Dedifferentiated amniotic fluid mesenchymal stem cell (primary cell): ENCODE results near the gene CBX4.

Experiments
- DNase-seq: peaks from one replicate; pipeline ENCODE4 v3.0.0-alpha.2; 2016; ENCODE audit errors: extremely low spot score

CBX4 gene

GRCh38 chr17:79839356-79840268 is at the start of gene CBX4:
CBX4 (minus strand) TSS chr17:79839440; CDS start chr17:79839251, 189 bp downstream.
- DNase-seq = peak; percentile 92

DNA sequence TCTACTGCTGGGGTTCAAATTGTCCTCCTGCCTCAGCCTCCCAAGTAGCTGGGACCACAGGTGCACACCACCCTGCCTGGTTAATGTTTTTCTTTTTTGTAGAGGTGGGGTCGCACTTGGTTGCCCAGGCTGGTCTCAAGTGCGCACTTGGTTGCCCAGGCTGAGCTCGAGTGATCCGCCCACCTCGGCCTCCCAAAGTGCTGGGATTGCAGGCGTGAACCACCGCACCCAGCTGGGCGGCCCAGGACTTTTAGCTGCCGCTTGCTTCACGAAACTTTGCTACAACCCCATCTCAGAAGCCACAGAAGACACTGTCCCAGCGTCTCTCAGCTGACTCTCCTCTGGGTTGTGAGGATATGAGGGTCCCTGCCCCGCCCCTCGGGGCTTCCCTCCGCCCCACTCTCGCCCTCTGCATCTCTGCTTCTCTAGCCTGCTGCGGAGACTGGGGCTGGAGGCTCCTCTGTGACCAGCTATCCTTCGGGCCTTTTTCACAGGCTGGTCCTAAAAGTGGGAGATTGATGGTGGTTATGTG is 48.8 kb upstream of the CBX4 start:
- DNase-seq = no peak

DNA sequence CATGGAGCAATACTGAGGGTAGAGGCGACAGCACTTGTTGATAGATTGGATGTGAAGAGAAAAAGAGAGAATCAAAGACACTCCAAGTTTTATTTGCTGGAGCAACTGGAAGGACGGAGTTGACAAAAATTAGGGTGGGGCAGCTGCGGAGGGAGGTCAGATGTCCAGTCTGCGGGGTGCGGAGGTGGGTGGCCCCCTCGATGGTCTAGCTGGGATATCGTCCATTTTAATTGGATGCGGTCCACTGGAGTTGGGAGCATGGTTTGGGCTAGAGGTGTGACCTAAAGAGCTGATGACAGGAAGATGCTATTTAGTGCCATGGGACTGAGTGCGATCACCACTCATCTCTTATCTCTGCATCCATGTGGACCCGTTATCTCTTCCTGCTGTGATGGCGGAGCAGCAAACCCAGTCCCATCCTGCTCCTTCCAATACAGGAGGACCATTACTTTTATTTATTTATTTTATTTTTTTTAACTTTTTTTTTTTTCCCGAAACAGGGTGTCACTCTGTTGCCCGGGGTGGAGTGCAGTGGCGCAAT is 48.3 kb upstream of the CBX4 start:
- no peak for DNase-seq

- DNase-seq = no peak
Observed at GRCh38 chr17:79883202-79883601, 44.0 kb upstream of the CBX4 start.

GRCh38 chr17:79878329-79878947 is 39.2 kb upstream of the CBX4 start:
- no peak for DNase-seq

GRCh38 chr17:79877041-79877440 is 37.8 kb upstream of the CBX4 start:
- DNase-seq = no peak

DNA sequence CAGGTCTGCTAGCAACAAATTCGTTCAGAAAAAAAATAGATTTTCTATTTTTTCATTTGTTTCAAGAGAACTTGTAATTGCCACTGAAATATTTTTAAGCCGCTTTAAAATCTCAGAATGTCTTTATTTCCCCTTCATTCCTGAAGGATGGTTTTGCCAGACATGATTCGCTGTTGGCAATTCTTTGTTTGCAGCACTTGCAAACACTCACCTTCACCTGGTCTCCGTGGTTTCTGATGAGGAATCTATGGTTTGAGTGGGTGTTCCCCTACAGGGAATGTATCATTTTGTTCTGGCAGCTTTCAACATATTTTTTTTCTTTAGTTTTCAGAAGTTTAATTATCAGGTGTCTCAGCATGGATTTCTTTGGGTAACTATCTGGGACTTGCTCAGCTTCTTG is 36.3 kb upstream of the CBX4 start:
- no peak for DNase-seq

DNA sequence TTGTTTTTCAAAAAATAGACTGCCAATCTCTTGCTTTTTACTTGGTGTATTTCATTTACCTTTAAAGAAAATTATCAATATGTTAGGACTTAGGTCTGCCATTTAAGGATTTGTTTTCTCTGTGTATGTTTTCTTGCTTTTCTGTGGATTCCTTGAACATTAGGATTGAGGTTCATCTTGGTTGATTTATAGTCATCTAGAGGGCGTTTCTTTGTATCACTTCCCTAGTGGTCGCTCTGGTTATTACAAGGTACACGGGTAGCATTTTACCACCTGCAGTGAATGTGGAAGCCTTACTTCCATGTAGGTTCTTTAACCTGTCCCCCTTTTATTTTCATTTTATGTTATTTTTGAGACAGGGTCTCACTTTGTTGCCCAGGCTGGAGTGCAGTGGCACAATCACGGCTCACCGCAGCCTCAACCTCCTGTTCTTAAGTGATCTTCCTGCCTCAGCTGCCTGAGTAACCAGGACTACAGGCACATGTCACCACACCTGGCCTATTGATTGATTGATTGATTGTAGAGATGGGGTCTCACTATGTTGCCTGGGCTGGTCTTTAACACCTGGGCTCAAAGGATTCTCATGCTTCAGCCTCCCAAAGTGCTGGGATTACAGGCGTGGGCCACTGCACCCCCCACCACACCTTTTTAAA is 35.2 kb upstream of the CBX4 start:
- DNase-seq = no peak

- DNase-seq = no peak
Observed at GRCh38 chr17:79873583-79873982, 34.3 kb upstream of the CBX4 start.

DNA sequence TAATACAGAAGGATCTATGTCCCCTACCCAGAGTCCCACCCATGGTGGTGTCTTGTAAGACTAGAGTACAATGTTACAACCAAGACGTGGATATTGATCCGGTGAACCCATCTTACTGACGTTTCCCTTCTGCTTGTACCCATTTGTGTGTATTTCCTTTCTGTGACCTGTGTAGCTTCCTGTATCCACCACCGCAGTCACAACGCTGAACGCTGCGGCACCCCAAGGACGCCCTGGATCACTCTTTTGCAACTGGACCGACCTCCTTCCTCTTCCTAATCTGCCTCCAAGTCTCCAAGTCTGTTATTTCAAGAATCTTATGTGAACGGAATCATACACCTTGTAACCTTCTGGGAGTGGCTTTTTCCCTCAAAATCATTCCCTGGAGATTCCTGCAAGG is 33.5 kb upstream of the CBX4 start:
- no peak for DNase-seq

- DNase-seq = no peak
Observed at GRCh38 chr17:79871131-79871530, 31.9 kb upstream of the CBX4 start.

DNA sequence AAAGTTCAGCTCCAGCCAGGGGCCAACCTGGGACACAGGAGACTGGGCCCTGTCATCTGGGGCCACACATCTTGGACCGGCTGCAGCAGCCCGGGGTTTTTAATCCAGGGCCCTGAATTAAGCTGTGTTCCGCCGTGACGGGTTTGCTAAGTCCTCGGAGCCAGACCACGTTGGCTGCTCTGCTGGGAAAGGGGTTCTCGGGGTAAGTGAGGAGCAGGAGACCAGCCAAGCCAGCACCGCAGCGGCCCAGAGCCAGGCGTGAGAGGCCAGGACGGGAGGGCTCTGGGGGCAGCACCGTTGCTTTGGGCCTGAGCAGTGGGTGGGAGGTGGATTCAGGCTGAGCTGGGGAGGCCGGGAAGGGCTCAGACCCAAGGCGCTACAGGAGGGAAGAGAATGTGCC is 31.3 kb upstream of the CBX4 start:
- DNase-seq = no peak

DNA sequence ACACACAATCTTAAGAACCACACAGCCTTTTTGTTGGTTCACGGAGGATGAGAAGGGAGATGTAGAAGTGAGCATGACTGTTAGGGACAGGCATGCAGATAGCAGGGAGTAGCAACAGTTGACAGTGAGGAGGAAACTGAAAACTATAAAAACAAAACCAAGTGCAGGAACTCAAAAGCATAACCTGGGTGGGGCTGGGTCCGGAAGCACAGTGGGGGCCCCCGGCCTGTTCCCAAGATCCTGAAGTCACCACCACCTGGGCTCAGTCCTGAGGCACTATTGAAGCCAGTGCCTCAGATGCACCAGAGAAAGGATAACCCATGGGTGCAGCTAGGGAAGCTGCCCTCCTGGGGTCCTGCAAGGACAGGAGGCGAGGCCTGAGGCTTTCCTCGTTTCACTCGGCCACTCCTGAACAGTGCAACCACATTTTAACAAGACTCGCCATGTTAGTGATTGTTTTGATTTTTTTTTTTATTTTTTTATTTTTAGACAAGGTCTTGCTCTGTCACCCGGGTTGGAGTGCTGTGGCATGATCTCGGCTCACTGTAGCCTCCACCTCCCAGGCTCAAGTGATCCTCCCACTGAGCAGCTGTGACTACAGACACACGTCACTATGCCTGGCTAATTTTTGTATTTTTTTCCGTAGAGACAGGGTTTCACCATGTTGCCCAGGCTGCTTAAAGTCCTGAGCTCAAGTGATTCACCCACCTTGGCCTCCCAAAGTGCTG is 27.7 kb upstream of the CBX4 start:
- DNase-seq = no peak

DNA sequence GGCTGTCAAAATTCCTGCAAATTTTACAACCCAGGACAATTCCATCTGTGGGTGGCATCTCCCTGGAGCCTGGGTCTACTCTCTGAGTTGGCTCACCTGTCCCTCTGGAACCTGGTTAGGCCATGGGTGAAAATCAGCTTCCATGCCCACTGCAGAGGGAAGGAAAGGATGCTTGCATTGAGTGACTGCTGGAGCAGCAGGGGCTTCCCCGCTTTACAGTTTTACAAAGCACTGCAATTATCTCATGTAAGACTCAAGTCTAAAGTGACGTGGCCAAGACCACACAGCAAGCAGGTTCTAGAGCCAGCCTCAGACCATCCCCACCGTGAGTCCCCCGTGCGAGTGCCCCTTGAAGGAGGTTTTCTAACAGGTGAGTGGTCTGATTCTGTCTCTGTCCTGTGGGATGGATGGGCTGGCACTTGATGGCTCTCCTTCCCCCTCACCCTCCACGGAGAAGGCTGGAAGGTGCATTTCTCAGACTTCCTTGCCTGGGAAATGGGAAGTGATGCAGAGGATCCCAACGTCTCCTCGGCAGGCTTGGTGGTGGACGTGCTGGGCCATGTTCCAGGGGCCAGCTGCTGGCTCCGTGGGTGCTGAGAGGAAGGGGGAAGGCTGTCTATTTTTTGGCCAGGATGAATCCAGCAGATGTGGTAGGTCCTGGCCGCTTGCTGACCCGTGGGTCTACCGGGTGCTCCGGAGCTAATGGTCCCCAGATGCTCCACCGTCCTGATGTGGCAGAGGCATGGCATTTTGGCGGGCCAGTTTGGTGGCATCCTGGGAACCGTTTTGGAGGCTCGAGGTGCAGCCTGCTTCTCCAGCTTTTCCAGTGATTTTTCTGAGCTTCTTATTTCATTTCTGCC is 26.3 kb upstream of the CBX4 start:
- DNase-seq = no peak

DNA sequence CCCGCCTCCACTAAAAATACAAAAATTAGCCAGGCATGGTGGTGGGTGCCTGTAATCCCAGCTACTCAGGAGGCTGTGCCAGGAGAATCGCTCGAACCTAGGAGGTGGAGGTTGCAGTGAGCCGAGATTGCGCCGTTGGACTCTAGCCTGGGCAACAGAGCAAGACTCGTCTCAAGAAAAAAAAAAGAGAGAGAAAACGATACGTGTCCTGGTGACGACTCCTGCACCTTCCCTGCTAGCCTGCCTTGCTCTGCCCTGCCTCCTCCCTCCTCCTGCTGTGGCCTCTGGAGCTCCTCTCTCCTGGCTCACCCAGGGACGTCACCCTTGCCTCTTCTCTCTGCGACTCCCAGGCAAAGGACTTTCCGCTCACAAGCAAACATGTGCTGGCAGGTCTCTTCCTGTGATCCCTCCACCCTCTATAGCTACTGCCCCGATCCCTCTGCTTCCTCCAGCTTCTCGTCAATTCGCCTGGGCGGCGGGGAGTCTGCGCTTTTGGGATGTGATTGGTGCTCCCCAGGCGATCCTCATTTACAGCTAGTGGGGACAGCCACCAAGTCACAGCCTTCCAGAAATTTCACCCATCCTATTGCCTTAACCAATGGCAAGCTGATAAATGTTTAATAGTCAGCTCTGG is 25.5 kb upstream of the CBX4 start:
- DNase-seq = no peak

DNA sequence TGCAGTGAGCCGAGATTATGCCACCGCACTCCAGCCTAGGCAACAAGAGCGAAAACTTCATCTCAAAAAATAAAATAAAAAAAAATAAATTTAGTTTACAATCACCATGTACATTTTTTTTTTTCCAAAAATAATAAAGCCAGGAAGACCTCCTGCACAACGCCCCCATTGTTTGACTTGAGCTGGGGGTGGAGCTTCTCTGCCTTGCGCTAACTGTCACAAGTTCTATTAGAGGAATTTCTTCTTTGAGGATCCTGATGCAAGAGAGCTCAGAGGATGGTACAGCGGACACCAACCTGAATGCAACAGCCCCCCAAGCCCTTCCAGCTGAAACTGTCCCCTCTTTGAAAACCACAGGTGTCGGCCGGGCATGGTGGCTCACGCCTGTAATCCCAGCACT is 24.9 kb upstream of the CBX4 start:
- no peak for DNase-seq

DNA sequence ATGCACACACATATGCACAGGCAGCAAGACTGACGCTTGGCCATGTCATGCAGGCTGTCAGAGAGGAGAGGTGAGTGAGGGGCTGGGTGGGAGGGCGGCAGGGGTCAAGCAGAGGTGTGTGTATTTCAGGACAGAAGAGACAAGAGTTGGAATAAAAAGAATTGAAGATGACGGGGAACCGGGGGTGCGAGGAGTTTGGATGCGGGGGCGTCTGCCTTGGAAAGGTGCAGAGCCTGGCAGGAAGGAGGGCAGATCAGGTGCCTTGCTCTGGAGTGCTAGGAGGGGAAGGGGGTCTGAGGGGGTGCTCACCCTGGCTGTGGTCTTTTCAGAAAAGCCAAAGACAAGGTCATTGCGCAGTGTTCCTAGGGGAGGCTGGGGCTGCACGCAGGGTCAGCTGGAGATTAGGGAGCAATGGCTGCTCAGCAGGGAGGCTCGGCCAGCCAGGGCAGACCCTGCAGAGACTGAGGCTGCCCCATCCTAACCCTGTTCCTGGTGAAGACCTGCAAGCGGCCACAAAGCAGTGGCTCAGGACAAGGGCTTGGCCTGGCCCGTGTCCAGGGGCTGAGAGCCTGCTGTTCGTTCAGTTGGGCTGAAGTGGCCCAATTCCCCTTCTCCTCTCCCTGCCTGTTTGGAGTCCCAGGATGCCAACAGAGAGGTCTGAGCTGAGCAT is 23.7 kb upstream of the CBX4 start:
- DNase-seq = no peak

- no peak for DNase-seq
Observed at GRCh38 chr17:79862238-79862637, 23.0 kb upstream of the CBX4 start.

GRCh38 chr17:79861413-79862216 is 22.4 kb upstream of the CBX4 start:
- DNase-seq = no peak
